Measurements from ENCODE around the gene UBE2R2. TPM values are rescaled to one million over a fixed set of nuclear protein-coding genes. Genes with fewer than 3 reads are reported as not detected.

The UBE2R2 gene, protein sequence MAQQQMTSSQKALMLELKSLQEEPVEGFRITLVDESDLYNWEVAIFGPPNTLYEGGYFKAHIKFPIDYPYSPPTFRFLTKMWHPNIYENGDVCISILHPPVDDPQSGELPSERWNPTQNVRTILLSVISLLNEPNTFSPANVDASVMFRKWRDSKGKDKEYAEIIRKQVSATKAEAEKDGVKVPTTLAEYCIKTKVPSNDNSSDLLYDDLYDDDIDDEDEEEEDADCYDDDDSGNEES
- 26.1 and 27.4 TPM in 2 replicates for total RNA-seq (2013; cell fraction: nucleolus; rRNA removed)
- total RNA-seq (2014; rRNA removed) (9.9 and 10.7 TPM in 2 replicates), total RNA-seq (2014; rRNA removed; fragmentation: Illumina TruSeq; extraction: Trizol) (17.2 and 17.6 TPM in 2 replicates), total RNA-seq (2021) (32.8 and 33.8 TPM in 2 replicates), polyA plus RNA-seq (2011; rRNA removed) (23.5 and 27.1 TPM in 2 replicates), polyA plus RNA-seq (2014; fragmentation: Illumina TruSeq; extraction: Trizol) (31.8 and 39.2 TPM in 2 replicates), polyA plus RNA-seq (2014; fragmentation: Nextera tagmentation; extraction: Ambion mirVana) (10 to 100 TPM; 11.4 to 17.2 TPM), polyA plus RNA-seq (2014; rRNA removed) (17.4 and 18.0 TPM in 2 replicates), polyA plus RNA-seq (2016; fragmentation: Nextera tagmentation; extraction: Ambion mirVana) (10 to 100 TPM in 1 of 2 experiments, 1 to 10 TPM in 1; 7.2 to 10.1 TPM), polyA minus RNA-seq (2011; rRNA and poly(A)+ RNA removed) (25.9 and 30.6 TPM in 2 replicates), Bru-seq, nascent RNA (percentile 82 among the genes with signal in this experiment), BruChase-seq, experiment 1, labeled RNA remaining after a 6-hour chase (percentile 89 among the genes with signal in this experiment), BruChase-seq, experiment 2, labeled RNA remaining after a 2-hour chase (percentile 86 among the genes with signal in this experiment)
- 30.5 TPM for polyA plus RNA-seq (2011; ENCODE audit: low read depth)
- 13.3 and 20.0 TPM in 2 replicates for polyA plus RNA-seq (2011; cell fraction: cytosol; rRNA removed)
- 12.4 and 13.9 TPM in 2 replicates for polyA plus RNA-seq (2011; cell fraction: nucleus; rRNA removed)
- polyA plus RNA-seq (2012), result 34.6 and 39.5 TPM in 2 replicates
- 14.3 and 15.2 TPM in 2 replicates for polyA minus RNA-seq (2011; cell fraction: cytosol; rRNA and poly(A)+ RNA removed)
- 8.1 and 15.0 TPM in 2 replicates for polyA minus RNA-seq (2011; cell fraction: nucleus; rRNA and poly(A)+ RNA removed)
- long read RNA-seq, experiment 1, full-length matches to known transcripts, result 2 of 6 reads
- long read RNA-seq, experiment 1, partial matches to known transcripts, result 3 of 6 reads
- long read RNA-seq, experiment 1, other reads (novel, unspliced or antisense), result 1 of 6 reads
- long read RNA-seq, experiment 2, full-length matches to known transcripts, result 14 of 33 reads
- long read RNA-seq, experiment 2, partial matches to known transcripts, result 6 of 33 reads
- long read RNA-seq, experiment 2, other reads (novel, unspliced or antisense), result 13 of 33 reads

DNA sequence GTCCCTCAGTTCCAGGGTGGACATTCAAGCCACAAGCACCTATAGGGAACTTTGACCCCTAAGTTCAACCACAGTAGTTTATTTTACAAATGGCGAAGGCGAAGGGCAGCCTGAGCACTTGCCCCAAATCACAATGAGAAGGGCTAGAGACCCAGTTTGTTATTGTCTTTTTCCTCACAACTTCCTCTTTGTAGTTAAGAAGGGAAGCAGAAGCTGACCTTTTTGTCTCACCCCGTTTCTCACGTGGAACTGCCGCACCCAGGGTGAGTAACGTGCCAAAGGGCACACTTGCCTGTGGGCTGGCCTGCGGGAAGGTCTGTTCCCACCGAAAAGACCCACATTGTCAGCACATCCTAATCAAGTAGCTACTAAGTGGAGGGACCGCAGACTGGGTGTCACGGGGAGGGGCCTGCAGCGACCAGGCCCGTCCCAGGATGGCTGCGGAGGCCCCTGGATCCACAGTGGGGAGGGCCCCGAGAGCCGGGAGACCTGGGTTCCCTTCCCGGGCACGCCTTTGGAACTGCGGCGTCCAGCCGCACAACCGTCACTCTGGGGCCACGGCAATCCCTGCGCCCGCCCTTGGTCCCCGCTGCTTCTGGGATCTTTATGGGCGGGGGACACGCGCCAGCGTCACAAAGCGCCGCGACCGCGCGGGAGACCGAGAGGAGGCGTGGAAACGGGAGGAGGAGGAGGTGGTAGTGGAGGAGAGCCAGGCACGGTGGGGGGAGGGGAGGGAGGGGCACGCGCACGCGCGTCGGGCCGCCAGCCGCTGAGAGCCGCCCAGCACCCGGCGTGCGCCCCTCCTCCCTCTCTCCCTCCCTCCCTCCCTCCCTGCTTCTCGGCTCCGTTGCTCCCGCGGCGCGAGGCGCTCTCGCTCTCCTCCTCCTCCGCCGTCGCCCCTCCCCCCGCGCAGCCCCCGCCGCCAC, at the start of gene UBE2R2:
TSS of gene UBE2R2 (plus strand) at position 834 of the 926 bp plus-strand sequence. CDS start 598 bp downstream, outside the sequence.
- intact Hi-C loops (cut with micrococcal nuclease; ENCODE audit: unreplicated experiment), result no loop called here
- peak within 1 kb of the TSS; percentile 95 for H3K4me3 ChIP-seq
- H3K4me1 ChIP-seq (ENCODE audit: control insufficient read depth, insufficient read depth, low read length), result peaks cover 11% of the 10 kb centered on the region
- peaks cover 45% of the 10 kb centered on the region for H3K79me2 ChIP-seq (ENCODE audit: control insufficient read depth, insufficient read depth, low read length)
- ChIA-PET CTCF (interaction anchor here (1.2 to 6.5 kb wide), 5 partner anchors 20 to 257 kb away, joined by 3 to 128 read pairs (median 43); no protein-coding TSS in a partner anchor), POLR2A (interaction anchor here (0.6 to 1.0 kb wide), 4 partner anchors 11 to 42 kb away, joined by 3 to 7 read pairs (median 3); no protein-coding TSS in a partner anchor), SMC1A (ENCODE audit: uncharacterized antibody, unreplicated experiment) (interaction anchor here (0.8 to 1.1 kb wide), 2 partner anchors 13 to 69 kb away, joined by 3 to 4 read pairs; no protein-coding TSS in a partner anchor), RAD21 (ENCODE audit: unreplicated experiment) (interaction anchor here (0.8 to 5.2 kb wide), 4 partner anchors 18 to 87 kb away, joined by 3 to 66 read pairs (median 8); no protein-coding TSS in a partner anchor)
- peak within 1 kb of the TSS; percentile 82 for H3K4me2 ChIP-seq (ENCODE audit: control insufficient read depth, insufficient read depth)
- H3K27me3 ChIP-seq (replicated peaks in 1 of 2; ENCODE audit: control insufficient read depth in 2 of 2, insufficient read depth in 2 of 2, low read length in 1 of 2), result no peaks in the 10 kb centered on the region
- ATAC-seq (peak; percentile 71), FAIRE-seq (no peak), DNase-seq (ENCODE audit: low read depth, low spot score) (peak; percentile 85)
- WGBS (ENCODE audit: insufficient coverage, insufficient replicate concordance, low lambda C conversion rate, missing lambda C conversion rate), result 5% methylated on average over 28 of the region's 66 CpGs
- H3K36me3 ChIP-seq (ENCODE audit: control insufficient read depth in 2 of 2, insufficient read depth in 2 of 2, low read length in 1 of 2), result no peaks in the 10 kb centered on the region
- H4K20me1 ChIP-seq (ENCODE audit: control insufficient read depth, insufficient read depth), result no peaks in the 10 kb centered on the region
- peak within 1 kb of the TSS; percentile 94 for H3K9ac ChIP-seq (ENCODE audit: control insufficient read depth, insufficient read depth, low read length)
- no peaks in the 10 kb centered on the region for H3K9me3 ChIP-seq (replicated peaks; ENCODE audit: control insufficient read depth, insufficient read depth, low read length)
- in situ Hi-C loops (cut with MboI), result no loop called here
- H3K27ac ChIP-seq (ENCODE audit: control insufficient read depth, insufficient read depth), result peak within 1 kb of the TSS; percentile 95
- peak within 1 kb of the TSS; percentile 90 for H2AFZ ChIP-seq (ENCODE audit: control insufficient read depth, low read depth, low read length)
- BruUV-seq (replicated peaks), result TSS peak; percentile 94
- peak; percentile 94 for TF ChIP-seq IKZF1 (conservative IDR thresholded peaks at IDR 0.05)
- no peak for TF ChIP-seq IRF4 (IDR thresholded peaks at IDR 0.05; ENCODE audit: low read depth, low read length)
- TF ChIP-seq BHLHE40 (IDR thresholded peaks at IDR 0.05; ENCODE audit: borderline replicate concordance in 1 of 2, low read depth in 2 of 2, low read length in 1 of 2), result peak; percentile 97 to 99
- peak; percentile 54; the same call in 1 of the 3 replicates for TF ChIP-seq POU2F2 (IDR thresholded peaks at IDR 0.05; ENCODE audit: borderline replicate concordance, low read depth, low read length)
- peak; percentile 27; the same call in 1 of the 2 replicates for TF ChIP-seq BCL11A (IDR thresholded peaks at IDR 0.05; ENCODE audit: low read depth, low read length)
- no peak for TF ChIP-seq HSF1 (IDR thresholded peaks at IDR 0.05; ENCODE audit: low read depth, low read length)
- TF ChIP-seq GATAD2B (conservative IDR thresholded peaks at IDR 0.05; ENCODE audit: low read depth), result peak; percentile 94
- TF ChIP-seq RUNX3 (IDR thresholded peaks at IDR 0.05; ENCODE audit: low read length), result peak; percentile 42
- peak; percentile 75 for TF ChIP-seq NR2C1 (IDR thresholded peaks at IDR 0.05)
- TF ChIP-seq, protein P1, sequence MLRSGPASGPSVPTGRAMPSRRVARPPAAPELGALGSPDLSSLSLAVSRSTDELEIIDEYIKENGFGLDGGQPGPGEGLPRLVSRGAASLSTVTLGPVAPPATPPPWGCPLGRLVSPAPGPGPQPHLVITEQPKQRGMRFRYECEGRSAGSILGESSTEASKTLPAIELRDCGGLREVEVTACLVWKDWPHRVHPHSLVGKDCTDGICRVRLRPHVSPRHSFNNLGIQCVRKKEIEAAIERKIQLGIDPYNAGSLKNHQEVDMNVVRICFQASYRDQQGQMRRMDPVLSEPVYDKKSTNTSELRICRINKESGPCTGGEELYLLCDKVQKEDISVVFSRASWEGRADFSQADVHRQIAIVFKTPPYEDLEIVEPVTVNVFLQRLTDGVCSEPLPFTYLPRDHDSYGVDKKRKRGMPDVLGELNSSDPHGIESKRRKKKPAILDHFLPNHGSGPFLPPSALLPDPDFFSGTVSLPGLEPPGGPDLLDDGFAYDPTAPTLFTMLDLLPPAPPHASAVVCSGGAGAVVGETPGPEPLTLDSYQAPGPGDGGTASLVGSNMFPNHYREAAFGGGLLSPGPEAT (IDR thresholded peaks at IDR 0.05; ENCODE audit: low read depth), result peak; percentile 86
- TF ChIP-seq, protein P2, sequence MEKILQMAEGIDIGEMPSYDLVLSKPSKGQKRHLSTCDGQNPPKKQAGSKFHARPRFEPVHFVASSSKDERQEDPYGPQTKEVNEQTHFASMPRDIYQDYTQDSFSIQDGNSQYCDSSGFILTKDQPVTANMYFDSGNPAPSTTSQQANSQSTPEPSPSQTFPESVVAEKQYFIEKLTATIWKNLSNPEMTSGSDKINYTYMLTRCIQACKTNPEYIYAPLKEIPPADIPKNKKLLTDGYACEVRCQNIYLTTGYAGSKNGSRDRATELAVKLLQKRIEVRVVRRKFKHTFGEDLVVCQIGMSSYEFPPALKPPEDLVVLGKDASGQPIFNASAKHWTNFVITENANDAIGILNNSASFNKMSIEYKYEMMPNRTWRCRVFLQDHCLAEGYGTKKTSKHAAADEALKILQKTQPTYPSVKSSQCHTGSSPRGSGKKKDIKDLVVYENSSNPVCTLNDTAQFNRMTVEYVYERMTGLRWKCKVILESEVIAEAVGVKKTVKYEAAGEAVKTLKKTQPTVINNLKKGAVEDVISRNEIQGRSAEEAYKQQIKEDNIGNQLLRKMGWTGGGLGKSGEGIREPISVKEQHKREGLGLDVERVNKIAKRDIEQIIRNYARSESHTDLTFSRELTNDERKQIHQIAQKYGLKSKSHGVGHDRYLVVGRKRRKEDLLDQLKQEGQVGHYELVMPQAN (conservative IDR thresholded peaks at IDR 0.05), result peak; percentile 58; the same call in 1 of the 2 replicates
- peak; percentile 86 for TF ChIP-seq POLR2A (IDR thresholded peaks at IDR 0.05; ENCODE audit: low read depth, low read length)

Data from GM12878 (cell line).